Measurements from ENCODE around the gene MRPS7.
"Not testable (repeated sequence)": the region's sequence is repeated elsewhere in the genome, so short reads cannot be mapped to it uniquely, and the experiment has no call there.

The MRPS7 gene

GRCh38 chr17:75244133-75244866 is 17.4 kb upstream of the MRPS7 start:
- no peak for FAIRE-seq

- FAIRE-seq = no peak
These were observed 16.7 kb upstream of the MRPS7 start for GRCh38 chr17:75245011-75245410.

GRCh38 chr17:75246404-75246803 is 15.3 kb upstream of the MRPS7 start:
- FAIRE-seq = no peak

- FAIRE-seq = no peak
These were observed 12.1 kb upstream of the MRPS7 start for GRCh38 chr17:75249564-75249963.

- FAIRE-seq = no peak
These were observed 11.6 kb upstream of the MRPS7 start for GRCh38 chr17:75250009-75250471.

- FAIRE-seq = no peak
These were observed 9.5 kb upstream of the MRPS7 start for GRCh38 chr17:75252039-75252816.

- FAIRE-seq = not testable (repeated sequence)
These were observed 5.6 kb upstream of the MRPS7 start for GRCh38 chr17:75255954-75256698.

- FAIRE-seq = not testable (repeated sequence)
These were observed 4.5 kb upstream of the MRPS7 start for GRCh38 chr17:75257228-75257627.

GRCh38 chr17:75260641-75261335 is 891 bp upstream of the MRPS7 start:
- FAIRE-seq = no peak

GRCh38 chr17:75262112-75262606 is 480 bp downstream of the MRPS7 start:
- no peak for FAIRE-seq

- FAIRE-seq = no peak
These were observed 1.4 kb downstream of the MRPS7 start for GRCh38 chr17:75263055-75263454.

- no peak for FAIRE-seq
These were observed 4.1 kb downstream of the MRPS7 start for GRCh38 chr17:75265614-75266315.

- FAIRE-seq = no peak
These were observed 4.9 kb downstream of the MRPS7 start for GRCh38 chr17:75266316-75267152.

GRCh38 chr17:75267153-75267410 is 5.4 kb downstream of the MRPS7 start:
- no peak for FAIRE-seq

- FAIRE-seq = no peak
These were observed 5.9 kb downstream of the MRPS7 start for GRCh38 chr17:75267411-75268232.

GRCh38 chr17:75269844-75270217 is 8.2 kb downstream of the MRPS7 start:
- no peak for FAIRE-seq

GRCh38 chr17:75270218-75270965 is 8.7 kb downstream of the MRPS7 start:
- FAIRE-seq = no peak

- no peak for FAIRE-seq
These were observed 9.2 kb downstream of the MRPS7 start, which contains the start of gene MIF4GD for GRCh38 chr17:75270966-75271232. TSS of gene MIF4GD (minus strand) at chr17:75271231. CDS start at chr17:75270195, 1,036 bp downstream.

GRCh38 chr17:75271233-75271954 is 9.7 kb downstream of the MRPS7 start:
- FAIRE-seq = no peak
